Glutamatergic neuron (in vitro differentiated cells): ENCODE data around the gene TCFL5. TPM values are rescaled to one million over a fixed set of nuclear protein-coding genes. Genes with fewer than 3 reads are reported as not detected.

Experiments used
- DNase-seq: peaks from one replicate; pipeline ENCODE4 v3.0.0; 2022
- H3K27ac Mint-ChIP-seq: one replicate; pipeline ENCODE4 v1.8.0; 2020; ENCODE audit warnings: mild to moderate bottlenecking, mixed read lengths, inconsistent platforms; ENCODE audit not compliant: unreplicated experiment
- H3K27me3 Mint-ChIP-seq: one replicate; pipeline ENCODE4 v1.8.0; 2020; ENCODE audit warnings: mild to moderate bottlenecking, moderate library complexity, mixed read lengths, inconsistent platforms; ENCODE audit not compliant: unreplicated experiment
- H3K36me3 Mint-ChIP-seq: one replicate; pipeline ENCODE4 v1.8.0; 2020; ENCODE audit warnings: mild to moderate bottlenecking, mixed read lengths, inconsistent platforms; ENCODE audit not compliant: unreplicated experiment
- H3K4me1 Mint-ChIP-seq: one replicate; pipeline ENCODE4 v1.8.0; 2020; ENCODE audit warnings: mild to moderate bottlenecking, low read depth, mixed read lengths, inconsistent platforms; ENCODE audit not compliant: unreplicated experiment
- H3K4me3 Mint-ChIP-seq: one replicate; pipeline ENCODE4 v1.8.0; 2020; ENCODE audit warnings: mild to moderate bottlenecking, mixed read lengths, inconsistent platforms; ENCODE audit not compliant: unreplicated experiment
- H3K9me3 Mint-ChIP-seq: one replicate; pipeline ENCODE4 v1.8.0; 2020; ENCODE audit warnings: mild to moderate bottlenecking, moderate library complexity, mixed read lengths, inconsistent platforms; ENCODE audit not compliant: unreplicated experiment
- CTCF ChIP-seq: fragments of 200-600 bp; sonication (generic); IDR thresholded peaks from one replicate; pipeline ENCODE4 v1.5.0; 2021; ENCODE audit not compliant: partially characterized antibody, unreplicated experiment
- total RNA-seq: library from RNA; stranded (reverse); fragmentation: NEBNext Ultra II Directional; extraction: Animal tissue kit (Norgen Biotek cat#: 25700); gene quantifications from one replicate; pipeline ENCODE4 v1.2.1, GENCODE V29; 2021; ENCODE audit not compliant: unreplicated experiment

The TCFL5 gene
- total RNA-seq, 1 donor from 2014 or later = 12.6 TPM

GRCh38 chr20:62902926-62903615 lies 41.4 kb upstream of the TCFL5 start:
- H3K27ac Mint-ChIP-seq = no peak overlapping the region
- H3K27me3 Mint-ChIP-seq = peaks cover 3% of the 10 kb centered on the region
- peaks cover 37% of the 10 kb centered on the region for H3K4me1 Mint-ChIP-seq
- H3K36me3 Mint-ChIP-seq = peaks cover 8% of the 10 kb centered on the region
- no peak overlapping the region for H3K4me3 Mint-ChIP-seq
- peaks cover 10% of the 10 kb centered on the region for H3K9me3 Mint-ChIP-seq
- no peak for TF ChIP-seq CTCF
- no peak for DNase-seq

GRCh38 chr20:62901891-62902290 lies 40.3 kb upstream of the TCFL5 start:
- Mint-ChIP-seq H3K27ac (no peak overlapping the region), H3K36me3 (peaks cover 8% of the 10 kb centered on the region)

GRCh38 chr20:62900692-62901584 lies 39.3 kb upstream of the TCFL5 start:
- peaks cover 9% of the 10 kb centered on the region for H3K27me3 Mint-ChIP-seq
- DNase-seq = no peak

More at GRCh38 chr20:62901891-62902290, 40.3 kb upstream of the TCFL5 start:
- Mint-ChIP-seq H3K4me3 (no peak overlapping the region), H3K4me1 (peaks cover 43% of the 10 kb centered on the region), H3K27me3 (peaks cover 9% of the 10 kb centered on the region), H3K9me3 (peaks cover 13% of the 10 kb centered on the region)
- DNase-seq = no peak
- TF ChIP-seq CTCF = no peak

GRCh38 chr20:62900052-62900691 lies 38.5 kb upstream of the TCFL5 start:
- peak; percentile 86 for DNase-seq
- peaks cover 9% of the 10 kb centered on the region for H3K27me3 Mint-ChIP-seq
- peaks cover 18% of the 10 kb centered on the region for H3K9me3 Mint-ChIP-seq
- H3K4me3 Mint-ChIP-seq = no peak overlapping the region
- peaks cover 5% of the 10 kb centered on the region for H3K36me3 Mint-ChIP-seq
- no peak overlapping the region for H3K27ac Mint-ChIP-seq
- TF ChIP-seq CTCF = peak; percentile 89
- peaks cover 46% of the 10 kb centered on the region for H3K4me1 Mint-ChIP-seq

More at GRCh38 chr20:62900692-62901584, 39.3 kb upstream of the TCFL5 start:
- TF ChIP-seq CTCF = no peak
- Mint-ChIP-seq H3K4me3 (no peak overlapping the region), H3K4me1 (peaks cover 44% of the 10 kb centered on the region), H3K9me3 (peaks cover 14% of the 10 kb centered on the region), H3K36me3 (peaks cover 8% of the 10 kb centered on the region), H3K27ac (peak overlapping the region; percentile 28)
